SU-DHL-6 (cell line): ENCODE measurements around the gene ZDHHC23.

Source experiments
- H2AFZ ChIP-seq: fragments of 200-600 bp; sonication (generic); 2 replicates; pipeline ENCODE4 v1.6.1; 2014; ENCODE audit warnings: low read depth, mild to moderate bottlenecking, moderate library complexity, mixed read lengths, antibody characterized with exemption, low read length; ENCODE audit not compliant: severe bottlenecking
- H3F3A ChIP-seq: fragments of 200-600 bp; shearing (Covaris generic); 2 replicates; pipeline ENCODE4 v1.6.0; 2016; ENCODE audit warnings: antibody characterized with exemption, mild to moderate bottlenecking; ENCODE audit not compliant: insufficient read depth
- H3K27ac ChIP-seq: fragments of 200-600 bp; sonication (generic); 2 replicates; pipeline ENCODE4 v1.5.1; 2016; ENCODE audit warnings: low read depth, mild to moderate bottlenecking, low read length, moderate library complexity, mixed read lengths
- H3K27me3 ChIP-seq: fragments of 200-600 bp; sonication (generic), shearing (Covaris generic); 2 replicates; pipeline ENCODE4 v1.6.0; 2014; ENCODE audit warnings: mild to moderate bottlenecking, low read length
- H3K36me3 ChIP-seq: fragments of 200-600 bp; sonication (generic); 2 replicates; pipeline ENCODE4 v1.6.1; 2014; ENCODE audit warnings: mild to moderate bottlenecking, low read length, mixed read lengths
- H3K4me2 ChIP-seq: fragments of 300-600, 200-600 bp; shearing (Covaris generic), sonication (generic); 2 replicates; pipeline ENCODE4 v1.6.0; 2014; ENCODE audit warnings: low read length, low read depth, mild to moderate bottlenecking; ENCODE audit not compliant: poor library complexity, severe bottlenecking
- H3K4me3 ChIP-seq: fragments of 200-600 bp; sonication (generic); 2 replicates; pipeline ENCODE4 v1.5.1; 2014; ENCODE audit warnings: antibody characterized with exemption, low read length, mild to moderate bottlenecking, mixed read lengths; ENCODE audit not compliant: insufficient read depth, poor library complexity, severe bottlenecking
- H3K79me2 ChIP-seq: fragments of 200-600 bp; sonication (generic); 2 replicates; pipeline ENCODE4 v1.6.1; 2014; ENCODE audit warnings: mild to moderate bottlenecking, low read length, moderate library complexity; ENCODE audit not compliant: insufficient read depth
- H3K9ac ChIP-seq: fragments of 200-600 bp; sonication (generic); 2 replicates; pipeline ENCODE4 v1.7.0; 2014; ENCODE audit warnings: mild to moderate bottlenecking, low read length
- H3K9me2 ChIP-seq: fragments of 200-600 bp; sonication (generic); replicated peaks from 2 replicates; pipeline ENCODE4 v1.6.1; 2014; ENCODE audit warnings: low read length; ENCODE audit not compliant: insufficient read depth
- H3K9me3 ChIP-seq: fragments of 200-600 bp; sonication (generic); 2 replicates; pipeline ENCODE4 v1.6.1; 2014; ENCODE audit warnings: low read length, mixed read lengths; ENCODE audit not compliant: insufficient read depth
- H4K20me1 ChIP-seq: fragments of 200-600 bp; sonication (generic); 2 replicates; pipeline ENCODE4 v1.6.1; 2014; ENCODE audit warnings: low read depth, mild to moderate bottlenecking, antibody characterized with exemption, low read length, moderate library complexity, mixed read lengths
- CTCF ChIP-seq: fragments of 200-600 bp; sonication (generic); IDR thresholded peaks from one replicate; pipeline ENCODE4 v1.5.1; 2017; ENCODE audit warnings: antibody characterized with exemption, mild to moderate bottlenecking, low read length, moderate library complexity; ENCODE audit not compliant: insufficient read depth, poor library complexity, severe bottlenecking
- EZH2phosphoT487 ChIP-seq: fragments of 200-600 bp; sonication (generic), shearing (Covaris generic); conservative IDR thresholded peaks from 2 replicates; pipeline ENCODE4 v1.6.1; 2018; ENCODE audit warnings: mild to moderate bottlenecking, antibody characterized with exemption, low read length, moderate library complexity, mixed read lengths

The ZDHHC23 gene

DNA sequence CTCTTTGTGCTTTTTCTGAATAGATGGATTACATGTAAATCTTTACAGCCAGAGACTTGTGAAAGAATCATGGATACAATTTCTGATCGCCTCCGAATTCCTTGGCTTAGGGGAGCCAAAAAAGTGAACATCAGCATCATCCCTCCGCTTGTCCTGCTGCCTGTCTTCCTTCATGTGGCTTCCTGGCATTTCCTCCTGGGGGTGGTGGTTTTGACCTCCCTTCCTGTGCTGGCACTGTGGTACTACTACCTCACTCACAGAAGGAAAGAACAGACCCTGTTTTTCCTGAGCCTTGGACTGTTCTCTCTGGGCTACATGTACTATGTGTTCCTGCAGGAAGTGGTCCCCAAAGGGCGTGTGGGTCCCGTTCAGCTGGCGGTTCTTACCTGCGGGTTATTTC is 5.9 kb downstream of the ZDHHC23 start:
- Histone ChIP-seq H3K27ac (no peak overlapping the region), H3K9ac (no peak overlapping the region), H3K4me2 (no peak overlapping the region), H3K9me2 (no peaks in the 10 kb centered on the region), H2AFZ (no peak overlapping the region), H3K4me3 (no peak overlapping the region), H3K9me3 (no peaks in the 10 kb centered on the region), H3K79me2 (no peaks in the 10 kb centered on the region; the same call in 1 of the 2 replicates), H4K20me1 (no peaks in the 10 kb centered on the region), H3K27me3 (no peaks in the 10 kb centered on the region), H3K36me3 (0 out of 2 replicates have a peak, but pooled peaks cover 3% of the 10 kb centered on the region), H3F3A (peaks cover 8% of the 10 kb centered on the region)
- TF ChIP-seq EZH2phosphoT487: no peak
- TF ChIP-seq CTCF: no peak

DNA sequence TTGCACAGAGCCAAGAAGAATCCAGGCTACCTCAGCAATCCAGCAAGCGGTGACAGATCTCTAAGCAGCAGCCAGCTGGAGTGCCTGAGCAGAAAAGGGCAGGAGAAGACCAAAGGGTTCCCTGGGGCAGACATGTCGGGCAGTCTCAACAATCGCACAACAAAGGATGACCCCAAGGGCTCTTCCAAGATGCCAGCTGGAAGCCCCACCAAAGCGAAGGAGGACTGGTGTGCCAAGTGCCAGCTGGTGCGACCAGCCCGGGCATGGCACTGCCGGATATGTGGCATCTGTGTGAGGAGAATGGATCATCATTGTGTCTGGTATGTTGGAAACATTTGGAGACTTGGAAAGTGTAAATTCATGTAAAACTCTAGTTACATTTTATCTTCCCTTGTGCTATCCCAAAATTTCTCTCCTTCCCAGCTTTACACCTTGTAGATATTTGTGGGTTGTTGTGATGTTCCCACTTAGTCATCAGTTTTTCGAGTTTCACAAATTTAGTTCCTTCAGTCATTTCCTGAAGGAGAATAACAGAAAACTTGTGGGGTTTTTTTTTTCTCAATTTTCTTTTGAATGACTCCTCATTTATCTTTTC is 6.4 kb downstream of the ZDHHC23 start:
- H3K9me3 ChIP-seq: no peaks in the 10 kb centered on the region
- H3K27me3 ChIP-seq: no peaks in the 10 kb centered on the region
- H3K4me2 ChIP-seq: no peak overlapping the region
- no peaks in the 10 kb centered on the region; the same call in 1 of the 2 replicates for H3K79me2 ChIP-seq
- H3K36me3 ChIP-seq: peaks cover 3% of the 10 kb centered on the region; the same call in 1 of the 2 replicates
- H3K27ac ChIP-seq: no peak overlapping the region
- no peaks in the 10 kb centered on the region for H3K9me2 ChIP-seq
- no peak for TF ChIP-seq CTCF
- no peak for TF ChIP-seq EZH2phosphoT487
- no peaks in the 10 kb centered on the region for H4K20me1 ChIP-seq
- peaks cover 4% of the 10 kb centered on the region; the same call in 1 of the 2 replicates for H3F3A ChIP-seq
- no peak overlapping the region for H2AFZ ChIP-seq
- H3K9ac ChIP-seq: no peak overlapping the region
- no peak overlapping the region for H3K4me3 ChIP-seq

GRCh38 chr3:113963879-113964278 is 16.1 kb downstream of the ZDHHC23 start:
- no peaks in the 10 kb centered on the region for H3K9me3 ChIP-seq
- H3K79me2 ChIP-seq: no peaks in the 10 kb centered on the region
- H3K4me2 ChIP-seq: no peak overlapping the region
- H3K27me3 ChIP-seq: no peaks in the 10 kb centered on the region
- no peaks in the 10 kb centered on the region for H3F3A ChIP-seq
- no peaks in the 10 kb centered on the region for H4K20me1 ChIP-seq
- H3K4me3 ChIP-seq: no peak overlapping the region
- peaks cover 2% of the 10 kb centered on the region; the same call in 1 of the 2 replicates for H3K36me3 ChIP-seq
- no peaks in the 10 kb centered on the region for H3K9me2 ChIP-seq
- no peak for TF ChIP-seq CTCF
- no peak for TF ChIP-seq EZH2phosphoT487
- no peak overlapping the region for H3K9ac ChIP-seq
- no peak overlapping the region for H3K27ac ChIP-seq
- H2AFZ ChIP-seq: no peak overlapping the region
